ENCODE results near the gene CLEC4M. TPM values are rescaled to one million over a fixed set of nuclear protein-coding genes. Genes with fewer than 3 reads are reported as not detected.
"Not testable (repeated sequence)": the region's sequence is repeated elsewhere in the genome, so short reads cannot be mapped to it uniquely, and the experiment has no call there.

Gene CLEC4M
- total RNA-seq, 2 experiments from 2014 or later: not detected

GRCh38 chr19:7815325-7815724 lies 52.3 kb downstream of the CLEC4M start:
- POLR2A ChIA-PET: no interaction called here
- H3K4me3 ChIP-seq (ENCODE audit: low read depth, low read length, poor library complexity, severe bottlenecking): no peak overlapping the region

GRCh38 chr19:7816040-7816439 lies 53.0 kb downstream of the CLEC4M start:
- H4K20me1 ChIP-seq (ENCODE audit: insufficient read depth, low read length); H3K9me3 ChIP-seq (ENCODE audit: low read length); POLR2A ChIA-PET; H3K36me3 ChIP-seq (ENCODE audit: insufficient read depth, low read length); H3K79me2 ChIP-seq (ENCODE audit: insufficient read depth, low read depth, low read length); BruUV-seq (replicated peaks); H3K4me3 ChIP-seq (ENCODE audit: low read depth, low read length, poor library complexity, severe bottlenecking); H3K9me2 ChIP-seq (ENCODE audit: insufficient read depth, low read length); DNase-seq (ENCODE audit: low spot score); intact Hi-C loops (cut with micrococcal nuclease; ENCODE audit: unreplicated experiment); H3K27ac ChIP-seq (ENCODE audit: low read depth, low read length, poor library complexity, severe bottlenecking); CTCF ChIA-PET (ENCODE audit: unreplicated experiment); H3K4me1 ChIP-seq (ENCODE audit: insufficient read depth, low read length, poor library complexity, severe bottlenecking); H2AFZ ChIP-seq (ENCODE audit: low read length); H3K4me2 ChIP-seq (ENCODE audit: low read length): not testable (repeated sequence)

More at GRCh38 chr19:7815325-7815724, 52.3 kb downstream of the CLEC4M start:
- CTCF ChIA-PET (ENCODE audit: unreplicated experiment): no interaction called here
- intact Hi-C loops (cut with micrococcal nuclease; ENCODE audit: unreplicated experiment): no loop called here
- no peak for TF ChIP-seq EZH2phosphoT487 (IDR thresholded peaks at IDR 0.05; ENCODE audit: borderline replicate concordance, low read depth, low read length)
- no peak for TF ChIP-seq CTCF (conservative IDR thresholded peaks at IDR 0.05; ENCODE audit: low read length)
- no peaks in the 10 kb centered on the region for H3K9me2 ChIP-seq (ENCODE audit: insufficient read depth, low read length)
- no peak overlapping the region for H2AFZ ChIP-seq (ENCODE audit: low read length)
- no peaks in the 10 kb centered on the region for H3K79me2 ChIP-seq (ENCODE audit: insufficient read depth, low read depth, low read length)
- no peaks in the 10 kb centered on the region for H3K4me1 ChIP-seq (ENCODE audit: insufficient read depth, low read length, poor library complexity, severe bottlenecking)
- H4K20me1 ChIP-seq (ENCODE audit: insufficient read depth, low read length): no peaks in the 10 kb centered on the region
- no peak for DNase-seq (ENCODE audit: low spot score)
- H3K27ac ChIP-seq (ENCODE audit: low read depth, low read length, poor library complexity, severe bottlenecking): no peak overlapping the region
- BruUV-seq (replicated peaks): no TSS peak
- no peaks in the 10 kb centered on the region for H3K36me3 ChIP-seq (ENCODE audit: insufficient read depth, low read length)
- 0 out of 2 replicates have a peak, but pooled peaks cover 5% of the 10 kb centered on the region for H3K9me3 ChIP-seq (ENCODE audit: low read length)
- no peak overlapping the region for H3K4me2 ChIP-seq (ENCODE audit: low read length)

GRCh38 chr19:7817801-7818200 lies 54.8 kb downstream of the CLEC4M start:
- Histone ChIP-seq H3K4me2 (ENCODE audit: low read length) (no peak overlapping the region), H3K36me3 (ENCODE audit: insufficient read depth, low read length) (no peaks in the 10 kb centered on the region), H3K4me3 (ENCODE audit: low read depth, low read length, poor library complexity, severe bottlenecking) (no peak overlapping the region), H4K20me1 (ENCODE audit: insufficient read depth, low read length) (no peaks in the 10 kb centered on the region), H2AFZ (ENCODE audit: low read length) (no peak overlapping the region), H3K79me2 (ENCODE audit: insufficient read depth, low read depth, low read length) (no peaks in the 10 kb centered on the region), H3K27ac (ENCODE audit: low read depth, low read length, poor library complexity, severe bottlenecking) (no peak overlapping the region), H3K9me3 (ENCODE audit: low read length) (0 out of 2 replicates have a peak, but pooled peaks cover 5% of the 10 kb centered on the region), H3K4me1 (ENCODE audit: insufficient read depth, low read length, poor library complexity, severe bottlenecking) (no peaks in the 10 kb centered on the region), H3K9me2 (ENCODE audit: insufficient read depth, low read length) (no peaks in the 10 kb centered on the region)
- intact Hi-C loops (cut with micrococcal nuclease; ENCODE audit: unreplicated experiment): no loop called here
- BruUV-seq (replicated peaks): no TSS peak
- ChIA-PET POLR2A (no interaction called here), CTCF (ENCODE audit: unreplicated experiment) (no interaction called here)
- TF ChIP-seq EZH2phosphoT487 (IDR thresholded peaks at IDR 0.05; ENCODE audit: borderline replicate concordance, low read depth, low read length) (no peak), CTCF (conservative IDR thresholded peaks at IDR 0.05; ENCODE audit: low read length) (no peak)
- no peak for DNase-seq (ENCODE audit: low spot score)

Measured in OCI-LY7 (cell line).